ENCODE measurements around the gene SYT2.
"Not testable (repeated sequence)": the region's sequence is repeated elsewhere in the genome, so short reads cannot be mapped to it uniquely, and the experiment has no call there.

The SYT2 gene

DNA sequence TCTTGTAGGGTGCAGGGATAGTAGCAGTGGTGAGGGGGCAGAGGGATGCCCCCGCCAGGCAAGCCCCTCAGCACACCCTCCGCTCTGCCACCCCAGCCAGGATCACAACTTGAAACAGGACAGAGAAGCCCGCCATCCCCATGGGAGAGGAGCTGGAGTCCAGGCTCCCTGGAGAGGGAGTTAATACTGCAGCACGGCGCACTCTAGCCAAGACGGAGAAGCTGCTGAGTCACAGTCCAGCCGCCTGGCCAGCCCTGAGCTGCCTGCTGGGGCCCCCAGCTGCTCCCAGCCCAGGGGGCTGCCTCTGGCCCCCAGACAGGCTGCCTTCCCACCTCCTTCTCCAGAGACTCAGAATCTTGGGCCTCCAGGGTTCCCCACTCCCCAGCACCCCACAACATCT, 87.2 kb downstream of the SYT2 start:
- DNase-seq (ENCODE audit: low read depth in 1 of 2, low spot score in 1 of 2), result no peak
- Histone ChIP-seq H3K27me3 (ENCODE audit: insufficient read depth, poor library complexity, severe bottlenecking) (peaks cover 27% of the 10 kb centered on the region), H3K4me3 (replicated peaks; ENCODE audit: insufficient read depth, low read length) (no peak overlapping the region), H3K27ac (replicated peaks) (no peak overlapping the region)
- TF ChIP-seq, protein P1, sequence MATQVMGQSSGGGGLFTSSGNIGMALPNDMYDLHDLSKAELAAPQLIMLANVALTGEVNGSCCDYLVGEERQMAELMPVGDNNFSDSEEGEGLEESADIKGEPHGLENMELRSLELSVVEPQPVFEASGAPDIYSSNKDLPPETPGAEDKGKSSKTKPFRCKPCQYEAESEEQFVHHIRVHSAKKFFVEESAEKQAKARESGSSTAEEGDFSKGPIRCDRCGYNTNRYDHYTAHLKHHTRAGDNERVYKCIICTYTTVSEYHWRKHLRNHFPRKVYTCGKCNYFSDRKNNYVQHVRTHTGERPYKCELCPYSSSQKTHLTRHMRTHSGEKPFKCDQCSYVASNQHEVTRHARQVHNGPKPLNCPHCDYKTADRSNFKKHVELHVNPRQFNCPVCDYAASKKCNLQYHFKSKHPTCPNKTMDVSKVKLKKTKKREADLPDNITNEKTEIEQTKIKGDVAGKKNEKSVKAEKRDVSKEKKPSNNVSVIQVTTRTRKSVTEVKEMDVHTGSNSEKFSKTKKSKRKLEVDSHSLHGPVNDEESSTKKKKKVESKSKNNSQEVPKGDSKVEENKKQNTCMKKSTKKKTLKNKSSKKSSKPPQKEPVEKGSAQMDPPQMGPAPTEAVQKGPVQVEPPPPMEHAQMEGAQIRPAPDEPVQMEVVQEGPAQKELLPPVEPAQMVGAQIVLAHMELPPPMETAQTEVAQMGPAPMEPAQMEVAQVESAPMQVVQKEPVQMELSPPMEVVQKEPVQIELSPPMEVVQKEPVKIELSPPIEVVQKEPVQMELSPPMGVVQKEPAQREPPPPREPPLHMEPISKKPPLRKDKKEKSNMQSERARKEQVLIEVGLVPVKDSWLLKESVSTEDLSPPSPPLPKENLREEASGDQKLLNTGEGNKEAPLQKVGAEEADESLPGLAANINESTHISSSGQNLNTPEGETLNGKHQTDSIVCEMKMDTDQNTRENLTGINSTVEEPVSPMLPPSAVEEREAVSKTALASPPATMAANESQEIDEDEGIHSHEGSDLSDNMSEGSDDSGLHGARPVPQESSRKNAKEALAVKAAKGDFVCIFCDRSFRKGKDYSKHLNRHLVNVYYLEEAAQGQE (IDR thresholded peaks at IDR 0.05; ENCODE audit: insufficient replicate concordance, low read depth), result no peak

DNA sequence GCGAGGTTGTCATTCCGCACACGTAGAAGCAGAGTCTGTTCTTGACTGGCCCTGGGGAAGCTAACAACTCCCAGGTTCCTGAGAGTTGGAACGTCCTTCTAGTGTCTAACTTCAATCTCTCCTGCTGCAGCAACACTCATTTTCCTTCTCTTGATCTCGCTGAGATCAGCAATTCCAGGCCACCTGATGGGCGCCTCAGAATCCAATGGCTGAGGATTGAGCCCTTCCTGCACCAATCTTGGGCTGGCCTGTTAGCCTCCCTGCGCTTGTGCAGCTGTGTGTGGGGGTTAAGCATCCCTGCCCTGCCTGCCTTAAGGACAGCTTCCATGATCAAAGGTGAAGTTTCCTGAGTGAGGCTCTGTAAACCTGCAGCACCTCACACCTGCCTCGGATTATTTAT, 87.9 kb downstream of the SYT2 start:
- H3K27me3 ChIP-seq (ENCODE audit: insufficient read depth, poor library complexity, severe bottlenecking), result peaks cover 24% of the 10 kb centered on the region
- DNase-seq (ENCODE audit: low read depth in 1 of 2, low spot score in 1 of 2), result no peak
- no peak overlapping the region for H3K4me3 ChIP-seq (replicated peaks; ENCODE audit: insufficient read depth, low read length)
- H3K27ac ChIP-seq (replicated peaks), result no peak overlapping the region
- TF ChIP-seq, protein P2, sequence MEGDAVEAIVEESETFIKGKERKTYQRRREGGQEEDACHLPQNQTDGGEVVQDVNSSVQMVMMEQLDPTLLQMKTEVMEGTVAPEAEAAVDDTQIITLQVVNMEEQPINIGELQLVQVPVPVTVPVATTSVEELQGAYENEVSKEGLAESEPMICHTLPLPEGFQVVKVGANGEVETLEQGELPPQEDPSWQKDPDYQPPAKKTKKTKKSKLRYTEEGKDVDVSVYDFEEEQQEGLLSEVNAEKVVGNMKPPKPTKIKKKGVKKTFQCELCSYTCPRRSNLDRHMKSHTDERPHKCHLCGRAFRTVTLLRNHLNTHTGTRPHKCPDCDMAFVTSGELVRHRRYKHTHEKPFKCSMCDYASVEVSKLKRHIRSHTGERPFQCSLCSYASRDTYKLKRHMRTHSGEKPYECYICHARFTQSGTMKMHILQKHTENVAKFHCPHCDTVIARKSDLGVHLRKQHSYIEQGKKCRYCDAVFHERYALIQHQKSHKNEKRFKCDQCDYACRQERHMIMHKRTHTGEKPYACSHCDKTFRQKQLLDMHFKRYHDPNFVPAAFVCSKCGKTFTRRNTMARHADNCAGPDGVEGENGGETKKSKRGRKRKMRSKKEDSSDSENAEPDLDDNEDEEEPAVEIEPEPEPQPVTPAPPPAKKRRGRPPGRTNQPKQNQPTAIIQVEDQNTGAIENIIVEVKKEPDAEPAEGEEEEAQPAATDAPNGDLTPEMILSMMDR (IDR thresholded peaks at IDR 0.05; ENCODE audit: insufficient read depth, low read length), result no peak
- TF ChIP-seq GABPA (IDR thresholded peaks at IDR 0.05; ENCODE audit: low read depth) (no peak), POLR2AphosphoS5 (IDR thresholded peaks at IDR 0.05; ENCODE audit: low read depth) (no peak), SPI1 (IDR thresholded peaks at IDR 0.05; ENCODE audit: borderline replicate concordance, low read depth) (no peak)
- TF ChIP-seq, protein P1 (IDR thresholded peaks at IDR 0.05; ENCODE audit: insufficient replicate concordance, low read depth), result no peak

DNA sequence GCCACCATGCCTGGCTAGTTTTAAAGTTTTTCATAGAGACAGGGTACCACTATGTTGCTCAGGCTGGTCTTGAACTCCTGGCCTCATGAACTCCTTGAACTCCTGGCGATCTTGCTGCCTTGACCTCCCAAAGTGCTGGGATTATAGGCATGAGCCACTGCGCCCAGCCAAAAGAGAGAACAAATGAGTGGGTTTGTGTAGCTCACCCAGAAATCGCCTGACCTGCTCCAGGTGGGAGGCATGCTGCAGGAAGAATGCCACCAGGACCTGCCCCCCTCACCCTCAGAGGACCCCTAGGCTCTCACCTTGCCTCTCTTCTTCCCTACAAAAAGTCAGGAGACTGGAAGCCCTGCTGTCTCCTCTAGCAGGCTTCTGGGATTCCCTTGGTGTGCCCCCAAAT, 88.8 kb downstream of the SYT2 start:
- H3K4me3 ChIP-seq (replicated peaks; ENCODE audit: insufficient read depth, low read length), result no peak overlapping the region
- H3K27me3 ChIP-seq (ENCODE audit: insufficient read depth, poor library complexity, severe bottlenecking), result peaks cover 20% of the 10 kb centered on the region
- no peak for DNase-seq (ENCODE audit: low read depth in 1 of 2, low spot score in 1 of 2)
- H3K27ac ChIP-seq (replicated peaks), result no peak overlapping the region
- TF ChIP-seq GABPA (IDR thresholded peaks at IDR 0.05; ENCODE audit: low read depth), result no peak
- TF ChIP-seq, protein P2 (IDR thresholded peaks at IDR 0.05; ENCODE audit: insufficient read depth, low read length), result no peak
- TF ChIP-seq SPI1 (IDR thresholded peaks at IDR 0.05; ENCODE audit: borderline replicate concordance, low read depth), result no peak
- no peak for TF ChIP-seq POLR2AphosphoS5 (IDR thresholded peaks at IDR 0.05; ENCODE audit: low read depth)
- TF ChIP-seq, protein P1 (IDR thresholded peaks at IDR 0.05; ENCODE audit: insufficient replicate concordance, low read depth), result no peak

DNA sequence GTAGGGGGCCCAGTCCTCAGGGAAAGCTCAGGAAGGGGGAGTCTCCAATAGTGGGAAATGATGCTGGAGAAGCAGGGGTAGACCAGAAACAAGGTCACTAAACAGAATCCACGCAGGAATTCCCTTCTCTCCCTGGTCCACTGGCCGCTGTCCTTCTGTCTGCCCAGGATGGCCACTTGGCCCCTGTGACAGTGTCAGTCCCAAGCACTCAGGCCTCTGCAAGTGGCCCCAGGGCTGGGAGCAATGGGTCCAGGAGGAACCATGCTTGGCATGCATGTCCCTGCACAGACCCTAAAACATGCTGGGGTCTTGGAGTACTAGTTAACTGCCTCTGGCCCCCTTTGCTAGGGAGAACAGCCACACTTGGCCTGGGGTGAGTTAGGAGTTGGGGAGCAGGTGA, 90.2 kb downstream of the SYT2 start:
- H3K4me3 ChIP-seq (replicated peaks; ENCODE audit: insufficient read depth, low read length); DNase-seq (ENCODE audit: low read depth in 1 of 2, low spot score in 1 of 2); H3K27ac ChIP-seq (replicated peaks): not testable (repeated sequence)
- H3K27me3 ChIP-seq (ENCODE audit: insufficient read depth, poor library complexity, severe bottlenecking), result peaks cover 19% of the 10 kb centered on the region
